IPS-18c (cell line): ENCODE results near the gene FAF2.

Source experiments
- H3K4me3 ChIP-seq: 2 replicates; pipeline ENCODE4 v1.7.0; 2013; ENCODE audit warnings: low read depth, mild to moderate bottlenecking, low read length, moderate library complexity; ENCODE audit not compliant: insufficient read depth
- H3K9me3 ChIP-seq: one replicate; pipeline ENCODE4 v1.6.1; 2013; ENCODE audit warnings: mild to moderate bottlenecking, low read length, moderate library complexity; ENCODE audit not compliant: control insufficient read depth, insufficient read depth

The FAF2 gene

GRCh38 chr5:176531902-176532493, 83.8 kb downstream of the FAF2 start:
- Histone ChIP-seq H3K4me3 (no peak overlapping the region), H3K9me3 (peaks cover 2% of the 10 kb centered on the region)

DNA sequence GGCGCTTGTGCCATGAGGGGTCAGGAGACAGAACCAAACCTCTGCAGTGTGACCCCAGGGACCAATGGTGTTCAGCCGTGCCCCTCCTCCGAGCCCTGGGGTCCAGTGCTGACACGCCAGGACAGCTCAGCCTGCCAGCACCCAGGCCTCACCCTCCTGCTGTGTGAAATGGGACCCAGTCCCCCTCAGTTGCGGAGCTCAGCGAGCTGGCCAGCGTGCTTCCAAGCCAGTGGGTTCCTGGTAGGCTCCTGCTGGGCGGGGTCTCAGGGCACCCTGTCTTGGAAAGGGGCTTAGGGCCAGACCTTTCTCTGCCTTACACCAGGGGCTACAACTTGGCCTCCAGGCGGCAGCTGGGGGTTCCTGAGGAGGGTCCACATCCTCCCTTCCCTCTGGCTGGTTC, 84.6 kb downstream of the FAF2 start:
- no peak overlapping the region for H3K4me3 ChIP-seq
- peaks cover 2% of the 10 kb centered on the region for H3K9me3 ChIP-seq

- H3K4me3 ChIP-seq: no peak overlapping the region
- peaks cover 2% of the 10 kb centered on the region for H3K9me3 ChIP-seq
Observed at GRCh38 chr5:176533390-176533789, 85.2 kb downstream of the FAF2 start.

- Histone ChIP-seq H3K4me3 (no peak overlapping the region), H3K9me3 (peaks cover 2% of the 10 kb centered on the region)
Observed at GRCh38 chr5:176533894-176534611, 85.9 kb downstream of the FAF2 start.

- peak overlapping the region; percentile 99; the same call in 1 of the 2 replicates for H3K4me3 ChIP-seq
Observed at GRCh38 chr5:176534640-176535039, 86.5 kb downstream of the FAF2 start.

GRCh38 chr5:176535101-176535663, 87.0 kb downstream of the FAF2 start:
- peaks cover 2% of the 10 kb centered on the region for H3K9me3 ChIP-seq
- H3K4me3 ChIP-seq: peak overlapping the region; percentile 99

More at GRCh38 chr5:176534640-176535039, 86.5 kb downstream of the FAF2 start:
- H3K9me3 ChIP-seq: peaks cover 2% of the 10 kb centered on the region

GRCh38 chr5:176535664-176536131, 87.5 kb downstream of the FAF2 start:
- Histone ChIP-seq H3K9me3 (peaks cover 2% of the 10 kb centered on the region), H3K4me3 (peak overlapping the region; percentile 99)

GRCh38 chr5:176536132-176536901, 88.1 kb downstream of the FAF2 start:
- Histone ChIP-seq H3K4me3 (peak overlapping the region; percentile 99), H3K9me3 (peaks cover 2% of the 10 kb centered on the region)

- peaks cover 2% of the 10 kb centered on the region for H3K9me3 ChIP-seq
- peak within 1 kb of the TSS; percentile 99 for H3K4me3 ChIP-seq
Observed at GRCh38 chr5:176536902-176537553, 88.8 kb downstream of the FAF2 start, which contains the start of gene RNF44. Gene RNF44 (minus strand): TSS chr5:176537402. CDS start chr5:176532472, 4,930 bp downstream.

GRCh38 chr5:176537554-176538229, 89.5 kb downstream of the FAF2 start:
- peak overlapping the region; percentile 99 for H3K4me3 ChIP-seq
- peaks cover 2% of the 10 kb centered on the region for H3K9me3 ChIP-seq

DNA sequence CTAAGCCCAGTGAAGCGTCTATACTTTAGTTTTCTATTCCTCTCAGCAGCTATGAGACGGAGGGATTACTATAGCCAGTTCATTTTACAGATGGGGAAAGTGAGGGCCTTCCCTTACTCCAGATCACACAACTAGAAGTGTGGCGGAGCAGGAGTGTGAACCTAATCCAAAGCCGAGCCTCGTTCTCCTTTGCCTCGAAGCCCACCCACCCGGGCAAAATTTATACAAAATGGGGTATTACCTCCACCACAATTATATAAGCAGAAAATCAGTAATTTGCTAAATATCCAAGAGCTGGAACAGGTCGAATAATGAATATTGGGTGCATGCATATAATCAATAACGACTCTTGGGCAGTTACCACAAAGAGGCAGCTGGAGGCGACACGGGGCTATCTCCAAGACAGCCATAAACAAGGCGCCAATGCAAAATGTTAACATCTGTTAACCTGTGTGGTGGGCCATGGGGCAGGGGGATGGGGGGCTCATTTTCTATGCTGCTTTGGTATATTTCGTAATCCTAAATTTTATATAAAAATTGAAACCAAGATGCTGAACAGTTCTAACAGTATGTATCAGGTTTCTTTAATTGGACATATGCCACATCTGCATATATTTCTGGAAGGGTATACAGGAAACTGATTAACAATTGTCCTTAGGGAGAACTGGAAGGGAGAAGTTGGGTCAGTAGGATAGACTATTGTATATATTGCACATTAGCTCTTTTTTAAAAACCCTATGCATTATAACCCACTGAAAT, 90.2 kb downstream of the FAF2 start:
- peaks cover 2% of the 10 kb centered on the region for H3K9me3 ChIP-seq
- peak overlapping the region; percentile 49 for H3K4me3 ChIP-seq

- H3K9me3 ChIP-seq: peaks cover 2% of the 10 kb centered on the region
- H3K4me3 ChIP-seq: no peak overlapping the region
Observed at GRCh38 chr5:176538989-176539384, 90.8 kb downstream of the FAF2 start.

DNA sequence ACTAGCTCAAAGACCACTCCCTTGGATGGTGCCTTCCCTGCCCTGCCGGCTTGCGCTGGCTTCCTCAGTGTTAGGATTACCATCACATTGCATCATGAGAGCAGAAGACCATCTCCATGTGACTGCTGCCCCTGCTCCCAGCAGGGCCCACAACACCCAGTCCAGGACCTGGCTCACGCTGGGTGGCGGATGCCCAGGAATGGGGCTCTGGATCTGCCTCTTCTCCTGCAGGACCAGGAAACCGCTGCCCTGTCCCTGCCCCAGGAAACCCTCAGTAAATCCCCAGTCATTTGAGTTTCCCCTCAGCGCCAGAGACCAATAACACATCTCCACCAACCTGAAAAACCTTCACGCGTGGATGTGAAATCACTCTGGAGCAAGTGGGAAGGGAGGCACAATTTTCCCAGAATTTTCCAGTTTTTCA, 92.3 kb downstream of the FAF2 start:
- Histone ChIP-seq H3K9me3 (peaks cover 2% of the 10 kb centered on the region), H3K4me3 (no peak overlapping the region)

GRCh38 chr5:176540956-176541337, 92.8 kb downstream of the FAF2 start:
- Histone ChIP-seq H3K4me3 (no peak overlapping the region), H3K9me3 (peaks cover 1% of the 10 kb centered on the region)

DNA sequence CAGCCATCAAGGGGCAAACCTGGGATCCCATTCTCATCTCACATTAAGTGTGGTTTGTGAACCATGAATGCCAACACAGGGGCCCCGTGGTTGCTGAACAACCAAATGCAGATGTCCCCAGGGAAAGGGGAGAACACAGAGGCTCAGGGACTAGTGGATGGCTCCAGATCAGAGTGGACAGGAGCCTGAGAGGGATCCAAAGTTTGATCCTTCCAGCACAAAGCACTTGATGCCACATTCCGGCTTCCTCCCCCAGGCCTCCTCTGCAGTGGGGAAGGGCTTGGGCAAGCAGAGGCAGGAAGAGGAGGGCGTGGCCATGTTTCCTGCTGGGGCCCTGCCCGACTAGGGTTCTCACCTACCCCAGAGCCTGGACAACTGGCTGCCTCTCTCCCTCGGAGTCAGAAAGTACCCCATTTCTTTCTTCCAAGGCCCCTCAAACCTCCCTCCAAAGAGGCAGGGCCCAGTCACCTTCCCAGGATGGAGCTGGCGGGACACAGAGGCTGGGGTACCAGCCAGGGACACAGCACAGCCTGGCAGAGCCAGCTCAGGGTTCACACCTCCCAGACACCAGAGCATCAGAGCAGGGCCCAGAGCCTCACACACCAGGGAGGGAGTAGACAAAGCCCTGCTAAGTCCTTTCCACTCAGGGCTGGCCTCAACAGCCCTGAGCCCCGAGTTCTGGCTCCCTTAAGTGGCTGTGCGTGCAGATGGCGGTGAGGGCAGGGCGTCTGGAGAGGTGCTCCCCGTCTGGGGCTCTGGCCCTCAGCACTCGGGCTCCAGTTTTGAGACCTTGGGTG, 93.4 kb downstream of the FAF2 start:
- Histone ChIP-seq H3K4me3 (peak overlapping the region; percentile 25; the same call in 1 of the 2 replicates), H3K9me3 (no peaks in the 10 kb centered on the region)
